ENCODE data around the gene WWOX. TPM values are rescaled to one million over a fixed set of nuclear protein-coding genes. Genes with fewer than 3 reads are reported as not detected.
A peak's percentile ranks its signal among the peaks of the same experiment; 100 is the strongest.

Gene WWOX
- total RNA-seq, 1 experiment from 2014 or later: 15.6 TPM

DNA sequence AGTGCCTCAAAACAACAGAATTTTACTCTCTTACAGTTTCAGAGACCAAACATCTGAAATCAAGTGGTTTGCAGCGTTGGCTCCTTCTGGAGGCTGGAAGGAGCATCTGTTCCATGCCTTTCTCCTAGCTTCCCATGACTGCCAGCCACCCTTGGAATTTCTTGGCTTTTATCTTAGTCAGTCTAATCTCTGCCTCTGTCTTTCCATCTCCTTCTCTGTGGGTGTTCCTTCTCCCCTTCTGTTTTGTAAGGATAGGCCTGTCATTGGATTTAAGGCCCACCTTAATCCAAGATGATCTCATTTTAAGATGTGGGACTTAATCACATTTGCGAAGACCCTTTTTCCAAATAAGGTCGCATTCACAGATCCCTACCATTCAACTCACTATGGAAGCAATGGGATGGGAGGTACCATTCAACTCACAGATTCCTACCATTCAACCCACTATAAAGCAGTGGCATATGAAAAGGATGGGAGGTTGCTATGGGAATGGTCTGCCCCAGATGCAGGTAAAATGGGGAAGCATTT, 321.8 kb downstream of the WWOX start:
- H3K27me3 Mint-ChIP-seq (ENCODE audit: low read depth): peaks cover 2% of the 10 kb centered on the region; the same call in 1 of the 2 replicates
- Histone ChIP-seq H3K9ac (ENCODE audit: extremely low read depth, insufficient read length, low read length) (no peak overlapping the region), H2BK12ac (ENCODE audit: insufficient read length, low read depth, low read length) (no peak overlapping the region), H2AK5ac (ENCODE audit: insufficient read length, low read length) (no peak overlapping the region), H4K8ac (replicated peaks; ENCODE audit: insufficient read length, low read depth, low read length) (no peak overlapping the region), H2BK15ac (ENCODE audit: low read depth, low read length) (no peak overlapping the region), H3K4me2 (ENCODE audit: insufficient read depth, insufficient read length, low read length) (no peak overlapping the region), H2BK20ac (ENCODE audit: low read depth, low read length, poor library complexity, severe bottlenecking) (no peak overlapping the region), H3K56ac (ENCODE audit: insufficient read length, low read depth, low read length) (no peak overlapping the region), H3K18ac (ENCODE audit: insufficient read length, low read depth, low read length) (no peak overlapping the region), H2BK5ac (ENCODE audit: insufficient read length, low read length) (no peak overlapping the region), H3K4me1 (ENCODE audit: insufficient read depth, low read length) (no peaks in the 10 kb centered on the region; the same call in 1 of the 2 replicates), H3T11ph (ENCODE audit: low read length) (peak overlapping the region; percentile 53), H4K91ac (ENCODE audit: insufficient read length, low read depth, low read length) (no peak overlapping the region), H3K23ac (ENCODE audit: insufficient read length, low read depth, low read length) (no peak overlapping the region), H3K27me3 (ENCODE audit: insufficient read depth, low read length) (no peaks in the 10 kb centered on the region), H2AFZ (ENCODE audit: low read length) (no peak overlapping the region), H4K20me1 (ENCODE audit: control insufficient read depth, insufficient read depth, insufficient read length) (no peaks in the 10 kb centered on the region), H4K5ac (ENCODE audit: insufficient read length, low read depth, low read length) (no peak overlapping the region), H3K27ac (ENCODE audit: insufficient read length, low read depth, low read length) (no peak overlapping the region), H2BK120ac (ENCODE audit: low read depth, low read length, poor library complexity, severe bottlenecking) (peak overlapping the region; percentile 36), H3K79me1 (ENCODE audit: insufficient read depth, low read depth, low read length, poor library complexity, severe bottlenecking) (no peaks in the 10 kb centered on the region), H3K4ac (ENCODE audit: low read depth, low read length) (no peak overlapping the region), H3K9me3 (ENCODE audit: control insufficient read depth, low read depth, low read length) (no peaks in the 10 kb centered on the region), H3K79me2 (ENCODE audit: insufficient read depth, low read length) (no peaks in the 10 kb centered on the region), H3K23me2 (ENCODE audit: insufficient read length, low read depth, low read length, poor library complexity, severe bottlenecking) (no peaks in the 10 kb centered on the region), H3K14ac (ENCODE audit: insufficient read depth, low read length) (no peak overlapping the region)
- no CpG with 5 or more reads among the region's 3 CpGs for WGBS (ENCODE audit: extremely low coverage, insufficient read length, low lambda C conversion rate)
- H3K36me3 Mint-ChIP-seq (ENCODE audit: insufficient read depth in 1 of 3, low read depth in 3 of 3): no peaks in the 10 kb centered on the region
- H3K27ac Mint-ChIP-seq: peak overlapping the region in 2 of 3 experiments; percentile 52 to 92; a peak in 3 of 7 replicates
- no peak overlapping the region for H3K4me3 Mint-ChIP-seq
- DNase-seq: no peak
- peaks cover 13 to 16% of the 10 kb centered on the region in 2 experiments for H3K4me1 Mint-ChIP-seq
- TF ChIP-seq, protein P1, sequence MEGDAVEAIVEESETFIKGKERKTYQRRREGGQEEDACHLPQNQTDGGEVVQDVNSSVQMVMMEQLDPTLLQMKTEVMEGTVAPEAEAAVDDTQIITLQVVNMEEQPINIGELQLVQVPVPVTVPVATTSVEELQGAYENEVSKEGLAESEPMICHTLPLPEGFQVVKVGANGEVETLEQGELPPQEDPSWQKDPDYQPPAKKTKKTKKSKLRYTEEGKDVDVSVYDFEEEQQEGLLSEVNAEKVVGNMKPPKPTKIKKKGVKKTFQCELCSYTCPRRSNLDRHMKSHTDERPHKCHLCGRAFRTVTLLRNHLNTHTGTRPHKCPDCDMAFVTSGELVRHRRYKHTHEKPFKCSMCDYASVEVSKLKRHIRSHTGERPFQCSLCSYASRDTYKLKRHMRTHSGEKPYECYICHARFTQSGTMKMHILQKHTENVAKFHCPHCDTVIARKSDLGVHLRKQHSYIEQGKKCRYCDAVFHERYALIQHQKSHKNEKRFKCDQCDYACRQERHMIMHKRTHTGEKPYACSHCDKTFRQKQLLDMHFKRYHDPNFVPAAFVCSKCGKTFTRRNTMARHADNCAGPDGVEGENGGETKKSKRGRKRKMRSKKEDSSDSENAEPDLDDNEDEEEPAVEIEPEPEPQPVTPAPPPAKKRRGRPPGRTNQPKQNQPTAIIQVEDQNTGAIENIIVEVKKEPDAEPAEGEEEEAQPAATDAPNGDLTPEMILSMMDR (conservative IDR thresholded peaks at IDR 0.05): no peak; the same call in 2 of the 3 replicates
- H3K9me3 Mint-ChIP-seq: no peaks in the 10 kb centered on the region
